Neural cell (in vitro differentiated cells): ENCODE data around the gene GPC3. TPM values are rescaled to one million over a fixed set of nuclear protein-coding genes. Genes with fewer than 3 reads are reported as not detected.

ENCODE experiments used
- H2AFZ ChIP-seq: fragments of 200-600, 300-800 bp; sonication (generic), shearing (Covaris generic); 2 replicates; pipeline ENCODE4 v1.6.0; 2014; ENCODE audit warnings: low read depth, mild to moderate bottlenecking, antibody characterized with exemption, low read length, moderate library complexity
- H3F3A ChIP-seq: fragments of 200-600 bp; shearing (Covaris generic); 2 replicates; pipeline ENCODE4 v1.6.1; 2016; ENCODE audit warnings: mild to moderate bottlenecking, moderate library complexity, mixed read lengths, antibody characterized with exemption, low read length; ENCODE audit not compliant: insufficient read depth, poor library complexity, severe bottlenecking
- H3K27ac ChIP-seq: fragments of 200-600, 300-800 bp; sonication (generic), shearing (Covaris generic); 2 replicates; pipeline ENCODE4 v1.5.1; 2014; ENCODE audit warnings: mild to moderate bottlenecking, low read length, moderate library complexity
- H3K27me3 ChIP-seq: fragments of 300-800, 200-600 bp; sonication (generic), shearing (Covaris generic); 2 replicates; pipeline ENCODE4 v1.6.0; 2014; ENCODE audit warnings: mild to moderate bottlenecking, low read depth, low read length, moderate library complexity; ENCODE audit not compliant: insufficient read depth
- H3K36me3 ChIP-seq: fragments of 300-800, 200-600 bp; sonication (generic), shearing (Covaris generic); 2 replicates; pipeline ENCODE4 v1.5.1; 2014; ENCODE audit warnings: mild to moderate bottlenecking, antibody characterized with exemption, low read length, moderate library complexity; ENCODE audit not compliant: insufficient read depth
- H3K4me2 ChIP-seq: fragments of 300-800, 200-600 bp; sonication (generic), shearing (Covaris generic); 2 replicates; pipeline ENCODE4 v1.6.0; 2014; ENCODE audit warnings: mild to moderate bottlenecking, low read length
- H3K4me3 ChIP-seq: fragments of 300-800, 200-600 bp; sonication (generic), shearing (Covaris generic); 2 replicates; pipeline ENCODE4 v1.5.1; 2014; ENCODE audit warnings: mild to moderate bottlenecking, low read length, moderate library complexity
- H3K79me2 ChIP-seq: fragments of 200-600 bp; shearing (Covaris generic); replicated peaks from 2 replicates; pipeline ENCODE4 v1.6.0; 2014; ENCODE audit warnings: mild to moderate bottlenecking, low read length, moderate library complexity; ENCODE audit not compliant: insufficient read depth
- H3K9ac ChIP-seq: fragments of 300-800, 200-600 bp; sonication (generic), shearing (Covaris generic); 2 replicates; pipeline ENCODE4 v1.6.1; 2016; ENCODE audit warnings: mild to moderate bottlenecking, low read length, mixed read lengths
- H3K9me2 ChIP-seq: fragments of 200-600 bp; shearing (Covaris generic); 2 replicates; pipeline ENCODE4 v1.6.1; 2016; ENCODE audit warnings: mild to moderate bottlenecking, low read length, mixed read lengths; ENCODE audit not compliant: insufficient read depth
- H3K9me3 ChIP-seq: fragments of 200-600, 300-800 bp; sonication (generic), shearing (Covaris generic); 2 replicates; pipeline ENCODE4 v1.6.1; 2016; ENCODE audit warnings: mild to moderate bottlenecking, mixed run types, low read length, moderate library complexity, mixed read lengths
- H4K20me1 ChIP-seq: fragments of 200-600 bp; shearing (Covaris generic); 2 replicates; pipeline ENCODE4 v1.6.1; 2016; ENCODE audit warnings: mild to moderate bottlenecking, mixed run types; ENCODE audit not compliant: insufficient read depth
- EP300 ChIP-seq: fragments of 450-650 bp; conservative IDR thresholded peaks from 2 replicates; pipeline ENCODE4 v1.6.1; 2014; ENCODE audit warnings: antibody characterized with exemption, mild to moderate bottlenecking, moderate library complexity; ENCODE audit not compliant: poor library complexity, severe bottlenecking
- EZH2 ChIP-seq: fragments of 200-600, 300-800 bp; shearing (Covaris generic), sonication (generic); IDR thresholded peaks from 2 replicates; pipeline ENCODE4 v1.6.1; 2014; ENCODE audit warnings: antibody characterized with exemption, low read length, borderline replicate concordance, mild to moderate bottlenecking; ENCODE audit not compliant: insufficient read depth, poor library complexity, severe bottlenecking
- MXI1 ChIP-seq: fragments of 450-650 bp; conservative IDR thresholded peaks from 2 replicates; pipeline ENCODE4 v1.6.1; 2014; ENCODE audit warnings: antibody characterized with exemption, mild to moderate bottlenecking; ENCODE audit not compliant: poor library complexity, severe bottlenecking
- POLR2AphosphoS5 ChIP-seq: IDR thresholded peaks from 2 replicates; pipeline ENCODE4 v1.6.1; 2012
- RAD21 ChIP-seq: fragments of 450-650 bp; conservative IDR thresholded peaks from 2 replicates; pipeline ENCODE4 v1.6.1; 2014; ENCODE audit warnings: antibody characterized with exemption, mild to moderate bottlenecking, moderate library complexity
- SMC3 ChIP-seq: fragments of 450-650 bp; conservative IDR thresholded peaks from 2 replicates; pipeline ENCODE4 v1.6.1; 2014; ENCODE audit warnings: antibody characterized with exemption, mild to moderate bottlenecking, moderate library complexity; ENCODE audit not compliant: poor library complexity
- TAF1 ChIP-seq: IDR thresholded peaks from 2 replicates; pipeline ENCODE4 v1.6.1; 2012; ENCODE audit warnings: low read depth
- polyA plus RNA-seq: library from polyadenylated mRNA; depleted of rRNA; stranded (reverse); fragments of >200 nt; gene quantifications from 2 replicates; pipeline ENCODE4 v1.2.3, GENCODE V29; 2014
- TF ChIP-seq, protein P1 (sequence below): IDR thresholded peaks from 2 replicates; pipeline ENCODE4 v1.6.1; 2012; ENCODE audit warnings: borderline replicate concordance
- TF ChIP-seq, protein P2 (sequence below): fragments of 450-650 bp; IDR thresholded peaks from 2 replicates; pipeline ENCODE4 v1.5.1; 2014; ENCODE audit warnings: antibody characterized with exemption, mild to moderate bottlenecking, moderate library complexity; ENCODE audit not compliant: poor library complexity, severe bottlenecking

The GPC3 gene
- polyA plus RNA-seq, 1 donor from 2014 or later, result 2.1 TPM

DNA sequence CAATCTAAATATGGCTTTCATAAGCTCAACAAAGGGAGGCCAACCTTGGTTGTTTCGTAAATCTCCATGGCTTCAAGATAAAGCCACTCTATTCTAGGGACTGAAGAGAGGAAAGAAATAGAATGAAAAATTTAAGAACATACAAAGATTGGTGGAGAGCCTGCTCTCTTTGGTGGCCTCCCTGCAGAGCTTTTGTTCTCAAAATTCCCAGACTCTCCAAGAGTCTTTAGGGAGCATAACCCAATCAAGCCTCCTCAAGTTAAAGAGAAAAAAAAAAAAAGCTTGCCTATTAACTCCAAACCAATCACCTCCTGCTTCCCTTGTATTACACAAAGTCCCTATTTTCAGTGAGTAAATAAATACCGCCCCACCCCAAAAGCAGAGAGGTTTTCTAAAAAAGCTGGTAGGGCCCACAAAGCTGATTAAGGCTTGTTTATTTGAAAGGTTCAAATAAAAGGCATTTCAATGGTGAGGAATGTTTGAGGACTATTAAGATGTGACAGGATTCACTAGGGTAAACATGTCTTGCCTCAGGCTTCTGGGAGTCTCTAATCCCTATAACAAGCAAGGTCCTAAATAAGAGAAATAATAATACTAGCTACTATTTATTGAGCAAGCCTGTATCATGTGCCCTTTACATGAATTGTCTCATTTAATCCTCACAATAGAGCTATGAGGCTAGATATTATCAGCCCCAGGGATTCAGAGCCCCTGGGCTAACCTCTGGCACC lies 71.6 kb downstream of the GPC3 start:
- Histone ChIP-seq H3K79me2 (no peaks in the 10 kb centered on the region), H3K9me3 (no peaks in the 10 kb centered on the region), H4K20me1 (no peaks in the 10 kb centered on the region), H3K4me2 (no peak overlapping the region), H3K27ac (no peak overlapping the region), H3K9ac (no peak overlapping the region), H3K27me3 (no peaks in the 10 kb centered on the region), H3K36me3 (no peaks in the 10 kb centered on the region), H2AFZ (no peak overlapping the region), H3K9me2 (no peaks in the 10 kb centered on the region), H3K4me3 (no peak overlapping the region), H3F3A (no peaks in the 10 kb centered on the region)
- TF ChIP-seq EP300, result no peak
- no peak for TF ChIP-seq MXI1
- no peak for TF ChIP-seq TAF1
- TF ChIP-seq SMC3, result no peak
- no peak for TF ChIP-seq EZH2

DNA sequence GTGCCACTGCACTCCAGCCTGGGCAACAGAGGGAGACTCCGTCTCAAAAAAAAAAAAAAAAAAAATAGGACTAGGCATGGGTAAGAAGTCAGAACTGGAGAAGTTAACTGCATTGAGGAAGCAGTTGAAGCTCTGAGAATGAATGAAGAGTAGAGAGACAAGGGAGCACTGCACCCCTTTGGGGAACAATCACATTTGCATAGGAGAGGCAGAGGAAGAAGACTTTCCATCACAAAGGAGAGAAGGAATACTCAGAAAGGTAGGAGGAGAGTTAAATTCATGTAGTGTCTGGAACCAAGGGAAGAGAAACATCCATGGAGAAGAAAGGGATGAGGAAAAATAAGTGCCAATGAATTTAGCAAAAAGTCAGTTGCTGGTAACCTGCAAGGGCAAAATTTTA lies 72.4 kb downstream of the GPC3 start:
- Histone ChIP-seq H3K4me2 (no peak overlapping the region), H3K9ac (no peak overlapping the region), H3K79me2 (no peaks in the 10 kb centered on the region), H3K9me2 (no peaks in the 10 kb centered on the region), H4K20me1 (no peaks in the 10 kb centered on the region), H2AFZ (no peak overlapping the region), H3F3A (no peaks in the 10 kb centered on the region), H3K27ac (no peak overlapping the region), H3K27me3 (no peaks in the 10 kb centered on the region), H3K36me3 (no peaks in the 10 kb centered on the region), H3K9me3 (no peaks in the 10 kb centered on the region), H3K4me3 (no peak overlapping the region)
- TF ChIP-seq TAF1 (no peak), SMC3 (no peak), RAD21 (no peak), EZH2 (no peak), POLR2AphosphoS5 (no peak), EP300 (no peak), MXI1 (no peak)
- TF ChIP-seq, protein P1, sequence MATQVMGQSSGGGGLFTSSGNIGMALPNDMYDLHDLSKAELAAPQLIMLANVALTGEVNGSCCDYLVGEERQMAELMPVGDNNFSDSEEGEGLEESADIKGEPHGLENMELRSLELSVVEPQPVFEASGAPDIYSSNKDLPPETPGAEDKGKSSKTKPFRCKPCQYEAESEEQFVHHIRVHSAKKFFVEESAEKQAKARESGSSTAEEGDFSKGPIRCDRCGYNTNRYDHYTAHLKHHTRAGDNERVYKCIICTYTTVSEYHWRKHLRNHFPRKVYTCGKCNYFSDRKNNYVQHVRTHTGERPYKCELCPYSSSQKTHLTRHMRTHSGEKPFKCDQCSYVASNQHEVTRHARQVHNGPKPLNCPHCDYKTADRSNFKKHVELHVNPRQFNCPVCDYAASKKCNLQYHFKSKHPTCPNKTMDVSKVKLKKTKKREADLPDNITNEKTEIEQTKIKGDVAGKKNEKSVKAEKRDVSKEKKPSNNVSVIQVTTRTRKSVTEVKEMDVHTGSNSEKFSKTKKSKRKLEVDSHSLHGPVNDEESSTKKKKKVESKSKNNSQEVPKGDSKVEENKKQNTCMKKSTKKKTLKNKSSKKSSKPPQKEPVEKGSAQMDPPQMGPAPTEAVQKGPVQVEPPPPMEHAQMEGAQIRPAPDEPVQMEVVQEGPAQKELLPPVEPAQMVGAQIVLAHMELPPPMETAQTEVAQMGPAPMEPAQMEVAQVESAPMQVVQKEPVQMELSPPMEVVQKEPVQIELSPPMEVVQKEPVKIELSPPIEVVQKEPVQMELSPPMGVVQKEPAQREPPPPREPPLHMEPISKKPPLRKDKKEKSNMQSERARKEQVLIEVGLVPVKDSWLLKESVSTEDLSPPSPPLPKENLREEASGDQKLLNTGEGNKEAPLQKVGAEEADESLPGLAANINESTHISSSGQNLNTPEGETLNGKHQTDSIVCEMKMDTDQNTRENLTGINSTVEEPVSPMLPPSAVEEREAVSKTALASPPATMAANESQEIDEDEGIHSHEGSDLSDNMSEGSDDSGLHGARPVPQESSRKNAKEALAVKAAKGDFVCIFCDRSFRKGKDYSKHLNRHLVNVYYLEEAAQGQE, result no peak
- TF ChIP-seq, protein P2, sequence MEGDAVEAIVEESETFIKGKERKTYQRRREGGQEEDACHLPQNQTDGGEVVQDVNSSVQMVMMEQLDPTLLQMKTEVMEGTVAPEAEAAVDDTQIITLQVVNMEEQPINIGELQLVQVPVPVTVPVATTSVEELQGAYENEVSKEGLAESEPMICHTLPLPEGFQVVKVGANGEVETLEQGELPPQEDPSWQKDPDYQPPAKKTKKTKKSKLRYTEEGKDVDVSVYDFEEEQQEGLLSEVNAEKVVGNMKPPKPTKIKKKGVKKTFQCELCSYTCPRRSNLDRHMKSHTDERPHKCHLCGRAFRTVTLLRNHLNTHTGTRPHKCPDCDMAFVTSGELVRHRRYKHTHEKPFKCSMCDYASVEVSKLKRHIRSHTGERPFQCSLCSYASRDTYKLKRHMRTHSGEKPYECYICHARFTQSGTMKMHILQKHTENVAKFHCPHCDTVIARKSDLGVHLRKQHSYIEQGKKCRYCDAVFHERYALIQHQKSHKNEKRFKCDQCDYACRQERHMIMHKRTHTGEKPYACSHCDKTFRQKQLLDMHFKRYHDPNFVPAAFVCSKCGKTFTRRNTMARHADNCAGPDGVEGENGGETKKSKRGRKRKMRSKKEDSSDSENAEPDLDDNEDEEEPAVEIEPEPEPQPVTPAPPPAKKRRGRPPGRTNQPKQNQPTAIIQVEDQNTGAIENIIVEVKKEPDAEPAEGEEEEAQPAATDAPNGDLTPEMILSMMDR, result no peak
